ENCODE measurements around the gene HCN3.
"Not testable (repeated sequence)": the region's sequence is repeated elsewhere in the genome, so short reads cannot be mapped to it uniquely, and the experiment has no call there.

The HCN3 gene

GRCh38 chr1:155277070-155277901 lies at the start of gene HCN3:
Gene HCN3 (plus strand): TSS chr1:155277463. CDS start chr1:155277591, 128 bp downstream.
- peak; percentile 88 for DNase-seq

DNA sequence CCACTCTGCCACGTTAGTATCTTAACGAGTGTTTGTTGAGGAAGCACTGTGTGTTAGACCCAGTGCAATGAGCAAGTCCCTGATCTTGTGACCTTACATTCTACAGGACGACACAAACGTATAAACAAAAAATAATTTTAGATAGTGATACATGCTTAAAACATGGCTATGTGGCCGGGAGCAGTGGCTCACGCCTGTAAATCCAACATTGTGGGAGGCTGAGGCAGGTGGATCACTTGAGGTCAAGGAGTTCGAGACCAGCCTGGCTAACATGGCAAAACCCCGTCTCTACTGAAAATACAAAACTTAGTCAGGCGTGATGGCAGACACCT lies 49.2 kb upstream of the HCN3 start:
- no peak for DNase-seq

DNA sequence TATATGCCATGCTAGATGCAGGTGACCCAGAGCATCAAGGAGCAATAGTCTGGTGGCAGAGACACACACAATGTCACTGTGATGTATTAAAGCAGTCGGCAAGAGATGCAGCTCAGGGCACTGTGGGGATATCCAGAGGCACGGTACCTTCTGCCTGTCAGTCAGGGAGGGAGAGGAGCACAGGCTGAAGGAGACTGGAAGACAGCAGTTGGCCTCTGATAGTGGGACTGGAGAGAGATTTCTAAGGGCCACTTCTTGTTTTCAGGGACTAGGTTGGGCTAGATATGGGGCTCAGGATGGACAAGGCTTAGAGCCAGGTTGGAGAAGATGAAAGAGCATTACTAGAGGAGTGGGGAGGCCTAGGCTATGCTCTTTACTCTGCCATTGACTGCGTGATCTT lies 46.0 kb upstream of the HCN3 start:
- not testable (repeated sequence) for DNase-seq

DNA sequence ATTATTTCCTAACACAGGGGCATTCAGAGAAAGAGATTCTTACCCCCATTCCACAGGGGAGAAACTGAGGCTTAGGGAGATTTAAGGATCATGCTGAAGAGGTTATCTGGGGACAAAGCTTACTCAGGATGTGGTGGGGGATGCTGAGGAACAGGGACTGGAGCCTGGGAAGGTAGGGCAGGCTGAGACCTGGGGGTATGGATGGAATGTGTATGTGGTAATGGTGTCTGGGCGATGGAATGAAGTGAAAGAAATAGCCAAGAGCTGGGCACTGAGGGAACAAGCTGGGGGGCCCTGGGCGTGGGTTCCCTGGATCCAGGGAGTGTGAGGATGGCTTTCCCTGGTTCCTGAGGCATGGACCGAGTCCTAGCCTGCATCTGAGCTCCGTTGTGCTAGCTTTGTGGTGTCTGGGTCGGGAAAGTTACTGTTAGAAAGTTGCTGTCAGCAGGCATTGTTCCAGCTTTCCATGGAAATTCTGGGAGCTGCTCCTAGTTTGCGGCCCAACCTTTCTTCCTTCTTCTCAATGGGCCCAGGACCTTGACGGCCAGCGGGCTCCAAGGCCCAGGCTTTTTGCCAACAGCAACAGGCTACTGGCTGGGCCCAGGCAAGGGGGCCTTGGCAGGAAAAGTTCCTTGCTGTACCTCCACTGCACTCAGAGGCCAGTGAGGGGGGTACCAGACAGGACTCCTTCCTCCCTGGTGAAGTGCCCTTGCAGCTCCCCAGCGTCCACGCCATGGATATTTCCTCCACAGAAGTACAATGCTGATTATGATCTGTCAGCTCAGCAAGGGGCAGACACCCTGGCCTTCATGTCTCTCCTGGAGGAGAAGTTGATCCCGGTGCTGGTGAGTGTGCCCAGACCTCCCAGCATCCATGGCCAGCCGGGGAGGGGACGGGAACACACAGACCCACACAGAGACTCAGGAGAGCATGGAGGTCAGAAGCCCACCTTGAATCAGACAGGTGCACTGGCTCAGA lies 45.0 kb upstream of the HCN3 start:
- not testable (repeated sequence) for DNase-seq

DNA sequence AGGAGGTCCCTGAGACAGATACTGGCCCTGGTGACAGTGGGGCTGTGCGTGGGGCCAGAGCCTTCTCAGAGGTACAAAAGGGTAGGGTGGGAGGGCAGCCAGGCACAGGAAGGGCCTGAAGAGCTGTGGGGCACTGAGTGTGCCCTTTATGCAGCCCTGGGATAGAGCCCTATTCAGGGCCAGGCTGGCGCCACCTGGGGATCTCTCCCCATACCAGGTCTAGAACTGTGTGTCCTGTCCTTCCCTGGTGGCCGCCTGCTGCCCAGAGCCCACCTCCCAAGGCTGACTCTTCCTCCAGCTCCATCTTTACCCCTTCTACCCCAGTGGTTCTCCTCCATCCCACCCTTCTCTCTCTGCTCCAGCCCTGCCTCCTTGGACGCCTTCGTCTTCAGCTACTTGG lies 43.8 kb upstream of the HCN3 start:
- DNase-seq, result not testable (repeated sequence)

- DNase-seq, result not testable (repeated sequence)
Measured at GRCh38 chr1:155235375-155235774, 41.9 kb upstream of the HCN3 start.

GRCh38 chr1:155236451-155236850 lies 40.8 kb upstream of the HCN3 start:
- no peak for DNase-seq

GRCh38 chr1:155241069-155241679 lies 36.1 kb upstream of the HCN3 start:
- DNase-seq, result peak; percentile 50

GRCh38 chr1:155241841-155242264 lies 35.4 kb upstream of the HCN3 start:
- DNase-seq, result no peak

GRCh38 chr1:155242805-155243358 lies 34.4 kb upstream of the HCN3 start:
- DNase-seq, result no peak

DNA sequence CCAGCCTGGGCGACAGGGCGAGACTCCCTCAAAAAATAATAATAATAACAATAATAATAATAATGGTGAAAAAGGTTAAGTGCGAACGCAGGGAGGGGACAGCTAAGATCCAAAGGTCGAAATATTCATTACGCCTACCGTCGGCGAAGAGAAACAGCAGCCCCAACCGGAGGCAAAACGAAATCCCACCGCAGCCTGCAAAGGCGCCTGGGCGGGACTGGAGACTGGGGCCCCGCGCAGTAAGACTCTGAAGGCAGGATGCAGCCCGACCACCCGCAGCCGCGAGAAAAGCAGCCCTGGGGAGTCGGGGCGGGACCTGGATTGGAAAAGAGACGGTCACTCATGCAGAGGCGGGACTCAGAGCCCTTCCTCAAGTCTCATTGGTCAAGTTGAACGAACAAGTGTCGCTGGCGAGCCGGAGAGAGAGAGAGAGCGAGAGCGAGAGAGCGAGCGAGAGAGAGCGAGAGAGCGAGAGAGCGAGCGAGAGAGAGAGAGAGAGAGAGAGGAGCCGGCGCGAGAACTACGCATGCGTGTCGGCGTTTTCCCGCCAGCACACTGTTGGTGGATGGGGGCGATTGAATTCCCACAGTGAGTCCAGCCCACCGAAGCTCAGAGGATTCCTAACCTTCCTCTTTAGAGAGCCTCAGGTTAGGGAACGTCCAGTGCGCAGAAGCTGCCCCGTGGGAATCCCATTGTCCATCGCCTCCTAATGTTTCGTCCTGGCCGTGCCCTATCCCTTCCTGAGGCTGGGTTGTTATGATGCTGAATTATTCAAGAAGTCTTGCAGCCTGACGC lies 32.7 kb upstream of the HCN3 start:
- peak; percentile 86 for DNase-seq

DNA sequence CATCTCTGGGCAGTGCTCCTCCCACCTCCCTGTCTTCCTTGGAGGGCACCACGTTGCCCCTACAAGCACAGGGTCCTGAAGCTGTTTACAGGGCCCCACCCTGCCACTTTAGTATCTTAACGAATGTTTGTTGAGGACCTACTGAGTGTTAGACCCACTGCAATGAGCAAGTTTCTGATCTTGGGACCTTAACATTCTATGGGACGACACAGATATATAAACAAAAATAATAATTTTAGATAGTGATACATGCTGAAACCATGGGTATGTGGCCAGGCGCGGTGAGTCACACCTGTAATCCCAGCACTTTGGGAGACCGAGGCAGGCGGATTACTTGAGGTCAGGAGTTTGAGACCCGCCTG lies 32.1 kb upstream of the HCN3 start:
- no peak for DNase-seq

- not testable (repeated sequence) for DNase-seq
Measured at GRCh38 chr1:155246796-155247195, 30.5 kb upstream of the HCN3 start.

DNA sequence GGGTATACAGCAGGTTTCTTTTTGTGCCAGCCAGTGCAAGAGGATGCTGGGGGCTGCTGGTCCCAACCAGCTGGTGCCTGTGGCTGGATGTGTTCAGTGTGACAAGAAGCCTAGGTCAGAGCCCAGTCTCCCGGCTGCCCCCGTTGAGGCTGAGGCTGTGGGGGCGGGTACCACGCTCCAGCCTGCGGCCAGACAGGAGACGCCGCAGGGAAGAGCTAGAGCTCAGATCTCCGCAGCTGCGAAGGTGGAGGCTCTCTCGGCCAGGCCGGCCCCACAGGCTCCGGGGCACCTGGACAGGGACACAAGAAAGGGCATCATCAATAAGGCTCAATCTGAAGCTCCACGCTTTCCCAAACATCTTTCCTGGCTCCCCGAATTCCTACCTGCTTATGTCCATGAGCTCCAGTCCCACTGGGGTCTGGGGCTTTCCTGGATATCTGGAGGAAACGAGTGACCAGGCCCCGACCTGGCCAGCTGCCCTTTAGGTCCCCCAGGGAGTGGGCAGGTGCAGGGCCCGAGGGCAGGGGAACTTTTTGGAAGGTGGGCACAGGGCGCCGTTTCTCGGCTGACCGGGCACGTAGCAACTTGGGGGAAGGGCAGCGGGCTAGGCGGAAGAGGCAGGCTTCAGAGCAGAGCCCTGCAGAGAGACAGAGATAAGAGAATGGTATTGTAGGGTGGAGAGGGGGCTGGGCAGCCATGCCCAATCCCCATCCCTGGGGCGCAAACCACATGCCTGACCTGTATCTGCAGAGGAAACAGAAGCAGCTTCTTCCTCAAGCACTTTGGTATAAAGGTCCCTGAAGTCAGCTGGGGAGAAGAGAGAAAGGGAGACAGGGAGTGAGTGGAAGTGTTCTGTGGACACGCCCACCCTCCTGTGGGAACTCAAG lies 29.4 kb upstream of the HCN3 start:
- DNase-seq, result no peak

DNA sequence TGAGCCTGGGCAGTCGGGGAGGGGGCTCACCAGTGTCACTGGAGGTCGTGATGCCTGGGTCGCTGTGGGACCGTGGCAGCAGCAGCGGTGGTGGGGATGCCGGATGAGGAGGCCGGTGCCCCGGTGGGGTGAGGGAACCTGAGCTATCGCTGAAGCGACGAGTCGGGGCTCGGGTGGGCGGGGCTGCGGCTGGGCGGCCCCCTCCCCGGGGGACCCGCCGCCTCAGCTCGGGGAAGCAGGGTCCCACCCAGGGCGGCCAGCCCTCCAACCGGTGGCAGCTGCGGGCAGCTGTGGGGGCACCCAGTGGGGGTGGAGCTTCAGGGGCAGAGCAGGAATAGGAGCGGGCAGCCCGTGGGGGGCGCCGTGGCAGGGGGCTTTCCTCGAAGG lies 27.0 kb upstream of the HCN3 start:
- DNase-seq, result no peak

DNA sequence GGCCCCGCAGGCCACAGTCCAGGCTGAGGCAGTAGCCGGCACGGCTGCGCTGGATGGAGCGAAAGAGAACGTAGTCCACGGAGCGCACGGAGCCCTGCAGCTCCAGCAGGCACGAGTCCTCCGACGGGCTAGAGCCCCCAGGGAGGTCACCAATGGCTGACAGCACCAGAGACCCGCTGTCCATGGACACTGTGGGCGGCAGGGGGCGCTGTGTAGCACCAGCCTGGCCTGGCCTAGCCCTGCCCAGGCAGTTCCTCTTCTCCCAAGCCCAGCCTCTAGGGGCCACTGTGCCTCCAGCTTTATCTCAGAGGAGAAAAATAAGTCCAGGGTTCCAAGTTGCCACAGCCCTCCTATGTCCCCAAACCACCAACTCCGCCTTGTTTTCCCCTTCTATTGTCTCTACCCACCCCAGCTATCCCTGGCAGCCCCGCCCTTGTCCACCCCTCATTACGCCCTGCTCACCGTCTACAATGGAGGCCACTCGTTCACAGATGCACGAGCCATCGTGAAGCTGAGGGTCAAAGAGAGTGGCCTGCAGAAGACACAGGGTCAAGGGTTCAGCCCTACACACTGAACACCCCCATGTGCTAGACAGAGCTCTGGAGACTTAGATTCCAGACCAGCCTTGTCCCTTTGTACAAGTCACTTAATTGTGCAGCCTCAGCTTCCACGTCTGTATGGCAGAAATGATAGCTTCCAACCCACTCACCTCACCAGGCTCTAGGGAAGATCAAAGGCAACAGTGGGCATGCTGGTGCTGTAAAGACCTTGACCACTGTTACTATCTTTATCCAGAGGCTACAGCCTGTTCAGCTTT lies 26.4 kb upstream of the HCN3 start:
- DNase-seq, result peak; percentile 98

- no peak for DNase-seq
Measured at GRCh38 chr1:155251566-155251965, 25.7 kb upstream of the HCN3 start.

- DNase-seq, result no peak
Measured at GRCh38 chr1:155253208-155253607, 24.1 kb upstream of the HCN3 start.

GRCh38 chr1:155253797-155254196 lies 23.5 kb upstream of the HCN3 start:
- no peak for DNase-seq

DNA sequence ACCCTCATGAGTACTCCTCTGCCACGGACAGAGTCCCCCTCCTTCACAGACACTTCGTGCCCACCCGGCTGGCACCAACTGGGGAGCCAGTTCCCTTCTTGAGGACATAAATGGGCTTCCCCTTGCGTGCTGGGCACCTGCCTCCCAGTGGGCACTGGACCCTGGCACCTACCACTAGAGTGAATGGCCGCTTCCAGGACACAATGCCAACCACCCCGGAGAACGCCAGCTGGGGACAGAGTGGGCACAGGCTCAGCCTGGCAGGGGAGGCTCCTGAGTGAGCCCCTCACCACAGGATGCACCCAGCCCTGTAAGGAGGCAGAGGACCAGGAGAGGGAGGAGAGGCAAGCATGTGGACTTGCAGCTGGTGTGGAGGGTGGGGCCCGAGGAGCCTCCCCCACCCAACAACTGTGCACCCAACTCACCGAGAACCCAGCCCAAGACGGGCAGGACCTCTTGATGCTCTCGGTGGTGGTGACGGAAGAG lies 23.0 kb upstream of the HCN3 start:
- no peak for DNase-seq

Measured in activated CD4-positive, alpha-beta T cell treated with anti-CD3 and anti-CD28 coated beads, Interleukin-2, amount 50 U/mL, for 1 hour (primary cell).